OCI-LY1 (cell line): ENCODE measurements around the gene ASIC3.

ENCODE experiments used
- H2AFZ ChIP-seq: fragments of 200-600 bp; sonication (generic), shearing (Covaris generic); 2 replicates; pipeline ENCODE4 v1.6.0; 2014; ENCODE audit warnings: antibody characterized with exemption, mild to moderate bottlenecking, low read length
- H3F3A ChIP-seq: fragments of 200-600 bp; sonication (generic), shearing (Covaris generic); 2 replicates; pipeline ENCODE4 v1.6.0; 2014; ENCODE audit warnings: mild to moderate bottlenecking, antibody characterized with exemption, low read length, moderate library complexity; ENCODE audit not compliant: insufficient read depth
- H3K27ac ChIP-seq: fragments of 200-600 bp; sonication (generic); 2 replicates; pipeline ENCODE4 v1.5.1; 2014; ENCODE audit warnings: low read length, mixed run types, mild to moderate bottlenecking, low read depth; ENCODE audit not compliant: poor library complexity, severe bottlenecking
- H3K27me3 ChIP-seq: fragments of 200-600 bp; sonication (generic); 2 replicates; pipeline ENCODE4 v1.6.0; 2014; ENCODE audit warnings: antibody characterized with exemption, mild to moderate bottlenecking, low read length, moderate library complexity; ENCODE audit not compliant: insufficient read depth
- H3K36me3 ChIP-seq: fragments of 200-600 bp; sonication (generic); 2 replicates; pipeline ENCODE4 v1.6.1; 2014; ENCODE audit warnings: mild to moderate bottlenecking, antibody characterized with exemption, low read length, moderate library complexity, mixed read lengths; ENCODE audit not compliant: insufficient read depth
- H3K4me1 ChIP-seq: fragments of 200-600 bp; sonication (generic); 2 replicates; pipeline ENCODE4 v1.5.1; 2014; ENCODE audit warnings: mild to moderate bottlenecking, low read length, moderate library complexity; ENCODE audit not compliant: insufficient read depth, severe bottlenecking
- H3K4me2 ChIP-seq: fragments of 200-600 bp; sonication (generic), shearing (Covaris generic); 2 replicates; pipeline ENCODE4 v1.6.1; 2014; ENCODE audit warnings: low read length
- H3K4me3 ChIP-seq: fragments of 200-600 bp; sonication (generic); 2 replicates; pipeline ENCODE4 v1.5.1; 2014; ENCODE audit warnings: low read length, low read depth, mild to moderate bottlenecking, mixed read lengths; ENCODE audit not compliant: poor library complexity, severe bottlenecking
- H3K79me2 ChIP-seq: fragments of 200-600 bp; shearing (Covaris generic); 2 replicates; pipeline ENCODE4 v1.6.1; 2016; ENCODE audit warnings: mixed run types, low read length, mixed read lengths; ENCODE audit not compliant: insufficient read depth
- H3K9ac ChIP-seq: fragments of 200-600 bp; sonication (generic), shearing (Covaris generic); 2 replicates; pipeline ENCODE4 v1.6.1; 2014; ENCODE audit warnings: mild to moderate bottlenecking, low read length, mixed read lengths
- H3K9me2 ChIP-seq: fragments of 200-600 bp; sonication (generic), shearing (Covaris generic); 2 replicates; pipeline ENCODE4 v1.6.1; 2014; ENCODE audit warnings: low read depth, mild to moderate bottlenecking, low read length, mixed read lengths
- H3K9me3 ChIP-seq: fragments of 200-600 bp; shearing (Covaris generic); 2 replicates; pipeline ENCODE4 v1.6.1; 2014; ENCODE audit warnings: low read length, mixed read lengths
- H4K20me1 ChIP-seq: fragments of 200-600 bp; sonication (generic), shearing (Covaris generic); 2 replicates; pipeline ENCODE4 v1.6.0; 2016; ENCODE audit warnings: mild to moderate bottlenecking, low read length; ENCODE audit not compliant: insufficient read depth
- CTCF ChIP-seq: fragments of 200-600 bp; sonication (generic), shearing (Covaris generic); IDR thresholded peaks from 2 replicates; pipeline ENCODE4 v1.5.1; 2017; ENCODE audit warnings: mild to moderate bottlenecking, antibody characterized with exemption, low read length, moderate library complexity, mixed read lengths
- EZH2 ChIP-seq: fragments of 200-600 bp; sonication (generic), shearing (Covaris generic); IDR thresholded peaks from 2 replicates; pipeline ENCODE4 v1.8.0; 2017; ENCODE audit warnings: borderline replicate concordance, mixed run types, mild to moderate bottlenecking, antibody characterized with exemption, low read length, moderate library complexity, mixed read lengths

Gene ASIC3

GRCh38 chr7:151012031-151012692 lies 36.2 kb upstream of the ASIC3 start:
- Histone ChIP-seq H4K20me1 (no peaks in the 10 kb centered on the region), H3K4me1 (peaks cover 21% of the 10 kb centered on the region), H3K9me2 (no peaks in the 10 kb centered on the region), H3K9me3 (no peaks in the 10 kb centered on the region), H2AFZ (no peak overlapping the region), H3K27ac (no peak overlapping the region), H3F3A (no peaks in the 10 kb centered on the region), H3K9ac (no peak overlapping the region), H3K27me3 (peaks cover 11% of the 10 kb centered on the region; the same call in 1 of the 2 replicates), H3K4me2 (no peak overlapping the region), H3K4me3 (no peak overlapping the region), H3K36me3 (no peaks in the 10 kb centered on the region), H3K79me2 (no peaks in the 10 kb centered on the region)
- TF ChIP-seq CTCF (no peak), EZH2 (no peak)

DNA sequence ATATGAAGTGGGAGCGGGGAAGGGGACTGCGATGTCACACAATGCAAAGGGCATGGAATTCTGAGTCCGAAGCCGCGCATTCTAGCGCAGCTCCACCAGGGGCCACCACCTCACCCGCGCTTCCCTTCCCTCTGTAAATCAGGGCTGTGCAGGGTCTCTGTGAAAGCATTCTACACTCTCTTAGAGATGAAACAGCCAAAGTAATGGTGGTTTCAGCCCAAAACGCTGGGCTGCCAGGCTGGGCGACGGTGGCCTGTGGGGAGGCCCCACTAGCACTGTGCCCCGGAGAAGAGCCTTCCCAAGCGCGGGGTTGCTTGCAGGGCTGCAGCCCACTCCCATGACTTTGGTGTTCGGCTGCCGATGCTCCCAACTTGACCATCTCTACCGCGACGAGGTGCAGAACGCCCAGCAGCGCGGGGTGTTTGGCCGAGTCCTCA lies 35.4 kb upstream of the ASIC3 start:
- H3K4me3 ChIP-seq, result no peak overlapping the region
- H2AFZ ChIP-seq, result no peak overlapping the region
- peaks cover 11% of the 10 kb centered on the region; the same call in 1 of the 2 replicates for H3K27me3 ChIP-seq
- no peak overlapping the region for H3K27ac ChIP-seq
- no peaks in the 10 kb centered on the region for H3K79me2 ChIP-seq
- no peaks in the 10 kb centered on the region for H3K9me3 ChIP-seq
- peak overlapping the region; percentile 5; the same call in 1 of the 2 replicates for H3K4me2 ChIP-seq
- TF ChIP-seq CTCF (peak; percentile 43; the same call in 1 of the 2 replicates), EZH2 (no peak)
- H3K9ac ChIP-seq, result no peak overlapping the region
- no peaks in the 10 kb centered on the region for H3F3A ChIP-seq
- H3K4me1 ChIP-seq, result peaks cover 28% of the 10 kb centered on the region
- H3K36me3 ChIP-seq, result no peaks in the 10 kb centered on the region
- H4K20me1 ChIP-seq, result no peaks in the 10 kb centered on the region
- no peaks in the 10 kb centered on the region for H3K9me2 ChIP-seq

DNA sequence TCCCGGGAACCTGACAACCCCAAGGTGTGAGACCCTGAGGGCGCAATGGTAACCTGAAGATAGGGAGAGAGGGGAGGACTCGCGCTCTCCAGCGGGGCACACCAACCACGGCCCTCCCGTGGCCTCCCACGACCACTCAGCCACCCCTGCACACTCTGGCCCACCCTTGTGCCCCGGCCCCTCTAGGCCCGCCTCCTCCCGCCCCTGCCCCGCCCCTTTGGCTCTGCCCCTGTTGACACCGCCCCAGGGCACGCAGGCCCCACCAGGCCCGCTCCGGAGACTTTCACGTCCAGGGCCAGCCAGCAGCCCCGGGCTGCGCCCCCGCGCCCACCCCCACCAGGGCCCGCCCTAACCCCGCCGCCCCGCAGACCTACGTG lies 35.0 kb upstream of the ASIC3 start:
- no peaks in the 10 kb centered on the region for H3K79me2 ChIP-seq
- H3K9me2 ChIP-seq, result no peaks in the 10 kb centered on the region
- H3K4me1 ChIP-seq, result peaks cover 32% of the 10 kb centered on the region
- H3K9ac ChIP-seq, result no peak overlapping the region
- peak overlapping the region; percentile 63 for H3K4me2 ChIP-seq
- no peaks in the 10 kb centered on the region for H3K9me3 ChIP-seq
- no peaks in the 10 kb centered on the region for H3K36me3 ChIP-seq
- no peak overlapping the region for H3K27ac ChIP-seq
- H4K20me1 ChIP-seq, result no peaks in the 10 kb centered on the region
- H3F3A ChIP-seq, result no peaks in the 10 kb centered on the region
- peaks cover 11% of the 10 kb centered on the region; the same call in 1 of the 2 replicates for H3K27me3 ChIP-seq
- H2AFZ ChIP-seq, result no peak overlapping the region
- TF ChIP-seq EZH2 (no peak), CTCF (no peak)
- peak overlapping the region; percentile 49 for H3K4me3 ChIP-seq
